Urothelium cell line (cell line): ENCODE results near the gene CTXN3.

Experiments
- DNase-seq: peaks from one replicate; pipeline ENCODE4 v3.0.0; 2011; ENCODE audit warnings: low spot score, mixed read lengths
- FAIRE-seq: peaks from 2 replicates; lab custom pipeline; 2011; peaks lifted over from hg19 to GRCh38; lab: Jason Lieb, UNC

CTXN3 gene

GRCh38 chr5:127649018-127649439 lies at the start of gene CTXN3:
Gene CTXN3 (plus strand): TSS chr5:127649082. CDS start chr5:127657522, 8,440 bp downstream.
- FAIRE-seq = no peak

GRCh38 chr5:127599320-127599719 lies 49.6 kb upstream of the CTXN3 start:
- no peak for FAIRE-seq
- DNase-seq = no peak

More at GRCh38 chr5:127649018-127649439, at the start of gene CTXN3:
- DNase-seq = no peak

DNA sequence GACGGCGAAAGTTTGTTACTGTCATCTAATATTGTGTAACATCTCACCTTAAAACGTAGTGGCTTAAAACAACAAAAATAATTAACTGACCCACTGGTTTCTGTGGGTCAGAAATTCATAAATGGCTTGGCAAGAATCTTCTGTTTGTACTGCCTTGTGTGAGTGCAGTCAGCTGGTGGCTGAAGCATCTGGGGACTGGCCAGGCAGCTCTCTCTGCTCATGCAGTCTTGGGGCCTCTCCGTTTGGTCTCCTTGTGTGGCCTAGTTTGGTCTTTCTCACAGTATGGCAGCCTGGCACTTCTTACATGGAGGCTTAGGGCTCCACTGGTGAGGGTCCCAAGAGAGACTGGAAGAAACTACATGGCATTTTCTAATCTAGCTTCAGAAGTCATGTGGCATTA lies 49.0 kb upstream of the CTXN3 start:
- FAIRE-seq (no peak), DNase-seq (no peak)

GRCh38 chr5:127601111-127601510 lies 47.8 kb upstream of the CTXN3 start:
- DNase-seq = no peak
- FAIRE-seq = no peak

- DNase-seq (no peak), FAIRE-seq (no peak)
Measured at GRCh38 chr5:127601601-127602000, 47.3 kb upstream of the CTXN3 start.

DNA sequence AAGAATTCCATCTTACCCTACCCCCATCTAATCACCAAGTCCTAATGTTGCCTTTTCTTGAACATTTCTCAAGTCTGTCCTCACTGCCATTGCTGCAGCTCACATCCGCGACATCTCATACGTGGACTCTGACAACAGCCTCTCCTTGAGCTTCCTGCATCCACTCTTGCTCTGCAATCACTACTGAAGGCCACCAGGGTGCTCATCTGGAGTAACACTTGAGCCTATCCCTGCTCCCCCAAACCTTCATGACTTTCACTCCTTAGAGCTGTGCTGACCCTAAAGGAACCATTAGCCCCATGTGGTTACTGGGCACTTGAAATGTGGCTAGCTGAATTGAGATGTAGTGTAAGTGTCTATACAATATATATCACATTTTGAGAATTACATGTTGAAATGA lies 46.4 kb upstream of the CTXN3 start:
- FAIRE-seq = peak; percentile 35
- no peak for DNase-seq

- no peak for DNase-seq
- FAIRE-seq = no peak
Measured at GRCh38 chr5:127602896-127603844, 45.7 kb upstream of the CTXN3 start.

GRCh38 chr5:127608077-127608660 lies 40.7 kb upstream of the CTXN3 start:
- FAIRE-seq (no peak), DNase-seq (no peak)

DNA sequence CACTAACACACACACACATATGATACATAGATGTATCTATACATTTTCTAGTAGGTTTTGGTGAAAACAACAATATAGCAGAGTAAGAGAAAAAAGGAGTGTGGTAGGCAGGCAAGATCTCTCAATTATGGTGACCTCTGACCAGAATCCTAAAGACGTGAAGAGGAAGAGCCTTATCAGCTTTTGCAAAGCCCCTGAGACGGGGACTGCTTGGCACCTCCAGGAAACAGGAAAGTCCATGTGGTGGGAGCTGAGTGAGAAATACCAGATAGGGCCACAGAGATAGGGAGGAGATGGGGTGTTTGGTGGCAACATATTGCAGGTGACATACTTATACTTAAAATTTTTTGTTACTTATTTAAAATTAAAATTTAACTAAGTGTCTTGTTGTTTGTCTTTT lies 39.9 kb upstream of the CTXN3 start:
- FAIRE-seq = no peak

GRCh38 chr5:127609957-127610356 lies 38.9 kb upstream of the CTXN3 start:
- FAIRE-seq (no peak), DNase-seq (no peak)

More for the DNA sequence above, 39.9 kb upstream of the CTXN3 start:
- no peak for DNase-seq

DNA sequence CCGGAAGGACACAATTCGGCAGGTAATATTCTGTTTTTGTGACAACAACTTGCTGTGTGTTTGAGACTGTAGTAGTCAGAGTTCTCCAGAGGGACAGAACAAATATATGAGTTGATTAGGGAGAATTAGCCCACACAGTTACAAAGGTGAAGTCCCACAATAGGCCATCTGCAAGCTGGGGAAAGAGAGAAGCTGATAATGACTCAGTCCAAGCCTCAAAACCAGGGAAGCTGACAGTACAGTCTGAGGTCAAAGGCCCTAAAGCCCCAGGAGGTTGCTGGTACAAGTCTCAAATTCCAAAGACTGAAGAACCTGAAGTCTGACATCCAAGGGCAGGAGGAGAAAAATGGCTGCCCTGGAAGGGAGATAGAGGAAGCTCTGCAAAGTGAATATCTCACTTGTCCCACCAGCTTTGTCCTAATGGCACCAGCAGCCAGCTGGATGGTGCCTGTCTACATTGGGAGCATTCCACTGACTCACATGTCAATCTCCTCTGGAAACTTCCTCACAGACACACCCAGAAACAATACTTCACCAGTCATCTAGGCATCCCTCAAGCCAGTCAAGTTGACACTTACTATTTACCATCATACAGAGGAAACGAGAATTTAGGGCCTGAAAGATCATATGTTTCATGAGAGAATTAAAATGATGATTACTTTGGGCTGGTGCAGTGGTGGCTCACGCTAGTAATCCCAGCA lies 36.3 kb upstream of the CTXN3 start:
- no peak for DNase-seq
- FAIRE-seq = no peak

DNA sequence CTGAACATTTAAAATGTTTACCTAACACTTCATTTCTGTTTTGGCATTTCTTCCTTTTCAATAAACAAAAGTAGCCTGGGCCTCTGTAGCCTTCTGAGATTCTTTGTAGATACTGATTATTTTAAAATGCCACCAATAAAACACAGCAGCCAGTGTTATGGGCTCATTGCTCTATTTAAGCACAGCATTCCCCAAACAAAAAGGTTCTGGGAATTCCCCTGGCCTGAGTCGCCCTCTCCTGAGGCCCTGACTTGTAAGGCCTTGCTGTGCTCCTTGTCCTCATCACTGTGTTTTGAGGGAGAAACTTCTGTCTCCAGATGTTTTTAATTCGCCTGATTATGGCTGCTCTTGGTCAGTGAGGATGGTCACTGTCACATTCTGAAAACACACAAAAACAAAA lies 33.0 kb upstream of the CTXN3 start:
- FAIRE-seq (no peak), DNase-seq (no peak)

GRCh38 chr5:127619908-127620479 lies 28.9 kb upstream of the CTXN3 start:
- no peak for DNase-seq
- FAIRE-seq = no peak

GRCh38 chr5:127621601-127622325 lies 27.1 kb upstream of the CTXN3 start:
- no peak for FAIRE-seq
- DNase-seq = no peak

DNA sequence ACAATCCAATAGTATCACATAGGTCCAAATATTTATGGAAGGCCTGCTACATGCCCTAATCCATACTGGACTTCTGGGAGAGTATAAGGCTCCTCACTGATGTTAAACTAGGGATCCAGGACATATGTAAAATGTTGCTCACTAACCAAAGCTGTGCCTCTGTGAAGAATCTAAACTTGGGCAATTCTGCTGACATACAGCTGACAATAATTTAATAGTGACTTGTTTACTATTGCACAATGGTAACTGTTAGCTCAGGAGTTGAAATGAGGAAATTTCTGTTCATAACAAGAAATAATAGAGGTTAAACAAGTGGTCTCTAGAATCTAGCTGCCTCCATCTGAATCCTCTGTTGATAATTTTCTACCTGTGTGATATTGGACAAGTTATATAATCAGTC lies 14.9 kb upstream of the CTXN3 start:
- FAIRE-seq (no peak), DNase-seq (no peak)

DNA sequence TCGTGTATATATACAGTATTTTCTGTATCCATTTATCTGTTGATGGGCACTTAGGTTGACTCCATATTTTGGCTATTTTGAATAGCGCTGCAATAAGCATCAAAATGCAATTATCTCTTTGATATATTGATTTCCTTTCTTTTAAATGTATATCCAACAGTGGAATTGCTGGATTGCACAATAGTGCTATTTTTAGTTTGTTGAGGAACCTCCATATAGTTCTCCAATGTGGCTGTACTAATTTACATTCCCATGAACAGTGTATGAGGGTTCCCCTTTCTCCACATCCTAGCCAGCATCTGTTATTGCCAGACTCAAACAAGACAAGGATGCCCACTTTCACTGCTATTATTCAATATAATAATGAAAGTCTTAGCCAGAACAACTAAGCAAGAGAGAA lies 9.1 kb upstream of the CTXN3 start:
- DNase-seq (no peak), FAIRE-seq (no peak)

DNA sequence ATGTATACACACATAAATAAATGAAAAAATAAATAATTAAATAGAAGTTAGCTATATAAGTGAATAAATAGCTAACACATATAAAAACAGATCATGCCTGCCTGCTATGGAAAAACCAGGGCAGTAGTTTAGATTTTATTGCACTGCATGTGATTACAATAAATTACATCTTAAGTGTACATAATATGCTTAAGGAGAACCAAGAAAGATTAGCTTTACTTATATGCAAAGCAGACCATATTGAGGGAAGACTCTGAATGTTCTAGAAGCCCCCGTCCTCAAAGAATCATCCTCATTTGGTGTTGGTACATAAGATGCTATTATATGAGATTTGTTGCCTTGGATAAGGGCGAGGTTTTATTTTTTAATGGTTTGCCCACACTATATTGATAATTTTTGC lies 5.9 kb upstream of the CTXN3 start:
- FAIRE-seq = no peak
- DNase-seq = no peak

GRCh38 chr5:127643607-127644006 lies 5.3 kb upstream of the CTXN3 start:
- no peak for DNase-seq
- FAIRE-seq = no peak

DNA sequence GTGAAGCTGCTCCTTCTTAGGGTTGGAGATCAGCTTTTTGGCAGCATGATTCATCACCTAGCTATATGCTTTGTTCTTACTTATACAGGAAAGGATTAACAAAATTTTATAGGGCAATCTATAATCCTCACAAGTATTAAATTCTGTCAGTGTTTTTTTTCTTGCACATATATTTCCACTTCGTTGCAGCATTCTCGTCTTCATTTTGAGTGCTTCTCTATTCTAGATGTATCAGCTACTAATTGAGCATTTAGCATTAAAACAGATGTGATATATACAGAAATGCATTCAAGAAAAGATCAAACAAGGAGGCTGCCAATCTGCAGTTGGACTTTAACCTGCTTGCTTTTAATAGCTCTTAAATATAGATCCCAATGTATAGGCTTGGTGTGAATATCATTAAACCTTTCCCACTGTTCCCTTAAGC lies 3.6 kb upstream of the CTXN3 start:
- no peak for DNase-seq
- no peak for FAIRE-seq

DNA sequence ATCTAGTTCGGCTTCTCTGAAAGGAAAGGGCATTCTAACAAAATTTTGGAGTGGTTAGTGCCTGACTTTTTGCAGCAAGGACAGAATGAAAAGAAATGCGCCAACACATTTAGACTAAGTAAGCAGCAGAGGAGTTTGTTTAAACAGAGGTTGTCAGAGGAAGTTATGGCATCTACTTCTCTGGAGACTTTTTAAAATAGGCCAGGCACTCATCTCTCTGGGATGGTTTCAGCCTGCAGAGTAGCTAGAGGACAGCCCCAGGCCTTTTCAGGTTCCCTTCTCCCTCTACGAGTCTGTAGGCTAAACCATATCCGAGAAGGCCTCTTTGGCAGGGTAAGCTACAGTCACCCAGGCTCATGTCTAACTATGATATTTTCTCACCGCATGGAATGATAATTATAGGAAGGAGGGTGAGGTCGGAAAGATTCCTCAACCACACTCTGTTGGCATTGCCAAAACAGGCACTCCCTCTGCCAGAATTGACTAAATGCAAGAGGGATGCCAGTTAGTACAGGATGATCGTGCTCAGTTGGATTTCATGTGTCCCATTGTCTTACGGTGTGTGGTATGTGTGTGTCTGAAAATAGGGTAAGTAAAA lies 1.4 kb upstream of the CTXN3 start:
- no peak for DNase-seq
- no peak for FAIRE-seq
